ENCODE data around the gene IGSF9. TPM values are rescaled to one million over a fixed set of nuclear protein-coding genes. Genes with fewer than 3 reads are reported as not detected.

The IGSF9 gene
- total and polyA plus RNA-seq, 2 experiments from 2014 or later, result 10.3 to 27.6 TPM

DNA sequence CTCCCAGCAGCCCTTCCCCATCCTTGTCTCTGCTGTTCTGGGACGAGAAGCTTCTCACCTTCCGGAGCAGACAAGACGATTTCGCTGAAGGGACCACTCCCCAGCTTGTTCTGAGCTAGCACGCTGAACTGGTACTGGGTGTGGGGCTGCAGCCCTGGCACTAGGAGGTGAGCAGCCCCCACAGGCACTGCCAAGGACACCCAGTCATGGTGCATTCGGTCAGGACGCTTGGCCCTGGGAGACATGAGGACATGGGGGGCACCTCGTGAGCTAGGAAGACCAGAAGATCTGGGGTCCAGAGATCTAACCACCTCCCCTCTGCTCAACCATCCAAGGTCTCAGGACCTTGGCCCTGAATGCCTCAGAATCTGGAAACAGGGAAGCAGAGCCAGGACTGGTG, 14.8 kb downstream of the IGSF9 start:
- TF ChIP-seq CTCF (conservative IDR thresholded peaks at IDR 0.05; ENCODE audit: low read depth in 2 of 2) (no peak), STAT1 (IDR thresholded peaks at IDR 0.05; ENCODE audit: unreplicated experiment) (no peak), ZNF114 (CRISPR knock-in tag; IDR thresholded peaks at IDR 0.05) (no peak), NANOG (IDR thresholded peaks at IDR 0.05; ENCODE audit: borderline replicate concordance) (no peak), EZH2 (IDR thresholded peaks at IDR 0.05; ENCODE audit: low read depth, unreplicated experiment) (no peak), ZNF331 (CRISPR knock-in tag; IDR thresholded peaks at IDR 0.05; ENCODE audit: low read depth) (no peak), JUNB (IDR thresholded peaks at IDR 0.05; ENCODE audit: unreplicated experiment) (no peak), CREB1 (CRISPR knock-in tag; IDR thresholded peaks at IDR 0.05; ENCODE audit: low read depth) (no peak), EZH2phosphoT487 (IDR thresholded peaks at IDR 0.05; ENCODE audit: unreplicated experiment) (no peak), ZNF462 (CRISPR knock-in tag; IDR thresholded peaks at IDR 0.05) (no peak), POLR2AphosphoS5 (IDR thresholded peaks at IDR 0.05; ENCODE audit: low read depth) (no peak), REST (IDR thresholded peaks at IDR 0.05; ENCODE audit: unreplicated experiment) (no peak)
- TF ChIP-seq, protein P1, sequence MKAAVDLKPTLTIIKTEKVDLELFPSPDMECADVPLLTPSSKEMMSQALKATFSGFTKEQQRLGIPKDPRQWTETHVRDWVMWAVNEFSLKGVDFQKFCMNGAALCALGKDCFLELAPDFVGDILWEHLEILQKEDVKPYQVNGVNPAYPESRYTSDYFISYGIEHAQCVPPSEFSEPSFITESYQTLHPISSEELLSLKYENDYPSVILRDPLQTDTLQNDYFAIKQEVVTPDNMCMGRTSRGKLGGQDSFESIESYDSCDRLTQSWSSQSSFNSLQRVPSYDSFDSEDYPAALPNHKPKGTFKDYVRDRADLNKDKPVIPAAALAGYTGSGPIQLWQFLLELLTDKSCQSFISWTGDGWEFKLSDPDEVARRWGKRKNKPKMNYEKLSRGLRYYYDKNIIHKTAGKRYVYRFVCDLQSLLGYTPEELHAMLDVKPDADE (IDR thresholded peaks at IDR 0.05), result no peak
- H3K4me3 Mint-ChIP-seq, result no peak overlapping the region
- DNase-seq (ENCODE audit: low spot score), result no peak
- Histone ChIP-seq H3K27me3 (ENCODE audit: insufficient read depth) (no peaks in the 10 kb centered on the region), H3K4me3 (no peak overlapping the region), H2AFZ (no peak overlapping the region), H3F3A (replicated peaks; ENCODE audit: low read depth) (no peaks in the 10 kb centered on the region; the same call in 1 of the 2 replicates), H3K27ac (ENCODE audit: low read depth) (no peak overlapping the region), H3K36me3 (ENCODE audit: insufficient read depth) (0 out of 2 replicates have a peak, but pooled peaks cover 8% of the 10 kb centered on the region), H3K4me2 (no peak overlapping the region), H3K79me2 (replicated peaks; ENCODE audit: insufficient read depth) (no peaks in the 10 kb centered on the region), H3K9me2 (ENCODE audit: insufficient read depth) (no peaks in the 10 kb centered on the region), H4K20me1 (replicated peaks; ENCODE audit: insufficient read depth) (no peaks in the 10 kb centered on the region; the same call in 1 of the 2 replicates), H3K4me1 (ENCODE audit: insufficient read depth) (no peaks in the 10 kb centered on the region)
- peak overlapping the region; percentile 19; the same call in 1 of the 2 replicates for H3K27ac Mint-ChIP-seq
- peaks cover 16% of the 10 kb centered on the region for H3K4me1 Mint-ChIP-seq
- peaks cover 8% of the 10 kb centered on the region for H3K27me3 Mint-ChIP-seq (ENCODE audit: insufficient read depth, low read depth, poor library complexity)
- no peaks in the 10 kb centered on the region; the same call in 1 of the 3 replicates for H3K9me3 Mint-ChIP-seq
- no peak for ATAC-seq
- peaks cover 52% of the 10 kb centered on the region for H3K36me3 Mint-ChIP-seq (ENCODE audit: low read depth)
